IMR-90 (cell line): ENCODE measurements around the gene MAPK8IP3. TPM values are rescaled to one million over a fixed set of nuclear protein-coding genes. Genes with fewer than 3 reads are reported as not detected.

Experiments used
- ATAC-seq: fragments of 200-7000 bp; cut with Tn5 transposase; 2 replicates; pipeline ENCODE4 v1.9.1; 2020; ENCODE audit warnings: low read depth, mild to moderate bottlenecking, moderate library complexity
- BruUV-seq: library from RNA; stranded (reverse); fragments of 400-500 nt; replicated peaks from 2 replicates; lab custom pipeline; 2021; lab: Mats Ljungman, UMichigan
- CTCF ChIA-PET: fragments of 300-600 bp; formaldehyde crosslinking; extraction: SDS; loops from one replicate; lab custom pipeline; 2021; ENCODE audit warnings: antibody characterized with exemption; lab: Yijun Ruan, JAX
- POLR2A ChIA-PET: fragments of 300-600 bp; sonication (Branson Sonifier 250); formaldehyde crosslinking; loops from one replicate; lab custom pipeline; 2022; ENCODE audit warnings: antibody characterized with exemption; ENCODE audit not compliant: unreplicated experiment; lab: Charles Lee
- DNase-seq: peaks from one replicate; pipeline ENCODE4 v3.0.0; 2013
- H2AFZ ChIP-seq: replicated peaks from 2 replicates; pipeline ENCODE3; 2013; ENCODE audit warnings: low read length, mild to moderate bottlenecking; ENCODE audit not compliant: poor library complexity
- H2AK5ac ChIP-seq: 2 replicates; pipeline ENCODE4 v1.6.1; 2013; ENCODE audit warnings: low read depth, low read length, inconsistent platforms
- H2AK9ac ChIP-seq: replicated peaks from 2 replicates; pipeline ENCODE3; 2013; ENCODE audit warnings: mild to moderate bottlenecking, low read depth, low read length, moderate library complexity; ENCODE audit not compliant: poor library complexity
- H2BK120ac ChIP-seq: 2 replicates; pipeline ENCODE4 v1.6.1; 2013; ENCODE audit warnings: low read depth, low read length, inconsistent platforms
- H2BK15ac ChIP-seq: 3 replicates; pipeline ENCODE4 v1.6.1; 2013; ENCODE audit warnings: low read depth, low read length, inconsistent platforms
- H2BK20ac ChIP-seq: 2 replicates; pipeline ENCODE4 v1.6.1; 2013; ENCODE audit warnings: low read depth, mild to moderate bottlenecking, inconsistent platforms, low read length, moderate library complexity
- H2BK5ac ChIP-seq: 2 replicates; pipeline ENCODE4 v1.6.1; 2013; ENCODE audit warnings: mild to moderate bottlenecking, low read depth, low read length, inconsistent platforms; ENCODE audit not compliant: poor library complexity, severe bottlenecking
- H3K14ac ChIP-seq: replicated peaks from 2 replicates; pipeline ENCODE4 v1.6.1; 2013; ENCODE audit warnings: low read depth, low read length, inconsistent platforms
- H3K18ac ChIP-seq: 2 replicates; pipeline ENCODE4 v1.6.1; 2013; ENCODE audit warnings: low read depth, low read length, control low read depth
- H3K23ac ChIP-seq: 2 replicates; pipeline ENCODE4 v1.6.1; 2013; ENCODE audit warnings: low read depth, low read length, inconsistent platforms
- H3K27ac ChIP-seq: 2 replicates; pipeline ENCODE4 v1.5.1; 2013; ENCODE audit warnings: mild to moderate bottlenecking, control low read depth, low read length; ENCODE audit not compliant: insufficient read depth
- H3K27me3 ChIP-seq: 2 replicates; pipeline ENCODE4 v1.6.1; 2013; ENCODE audit warnings: low read length; ENCODE audit not compliant: control insufficient read depth, insufficient read depth
- H3K36me3 ChIP-seq: 2 replicates; pipeline ENCODE4 v1.6.1; 2013; ENCODE audit warnings: low read length, mixed read lengths; ENCODE audit not compliant: control insufficient read depth, insufficient read depth
- H3K4ac ChIP-seq: 2 replicates; pipeline ENCODE4 v1.6.1; 2013; ENCODE audit warnings: low read depth, low read length, inconsistent platforms
- H3K4me1 ChIP-seq: 2 replicates; pipeline ENCODE4 v1.6.1; 2013; ENCODE audit warnings: low read length, mixed read lengths; ENCODE audit not compliant: control insufficient read depth, insufficient read depth
- H3K4me2 ChIP-seq: 2 replicates; pipeline ENCODE4 v1.6.1; 2013; ENCODE audit warnings: low read depth, mild to moderate bottlenecking, control low read depth, low read length, moderate library complexity
- H3K4me3 ChIP-seq: 2 replicates; pipeline ENCODE4 v1.5.1; 2013; ENCODE audit warnings: low read depth, mild to moderate bottlenecking, control low read depth, low read length, moderate library complexity; ENCODE audit not compliant: insufficient read depth
- H3K56ac ChIP-seq: 2 replicates; pipeline ENCODE4 v1.6.1; 2013; ENCODE audit warnings: low read length, inconsistent platforms; ENCODE audit not compliant: insufficient read depth; ENCODE audit errors: extremely low read depth
- H3K79me1 ChIP-seq, 2 experiments: 2 replicates each; pipeline ENCODE4 v1.6.1; 2013; ENCODE audit warnings: low read length in 2 of 2, inconsistent platforms in 1 of 2, low read depth in 1 of 2
- H3K9ac ChIP-seq: 2 replicates; pipeline ENCODE4 v1.6.1; 2013; ENCODE audit warnings: low read depth, low read length, control low read depth
- H3K9me1 ChIP-seq: 2 replicates; pipeline ENCODE4 v1.6.1; 2013; ENCODE audit warnings: low read length, inconsistent platforms; ENCODE audit not compliant: insufficient read depth
- H3K9me3 ChIP-seq: 2 replicates; pipeline ENCODE4 v1.6.1; 2013; ENCODE audit warnings: low read length; ENCODE audit not compliant: control insufficient read depth, insufficient read depth
- H4K20me1 ChIP-seq: 2 replicates; pipeline ENCODE4 v1.6.1; 2013; ENCODE audit warnings: low read length, inconsistent platforms; ENCODE audit not compliant: insufficient read depth
- H4K5ac ChIP-seq: 2 replicates; pipeline ENCODE4 v1.6.1; 2013; ENCODE audit warnings: mild to moderate bottlenecking, low read depth, low read length, control low read depth
- H4K8ac ChIP-seq, 2 experiments: 2 replicates each; pipeline ENCODE4 v1.6.1; 2013; ENCODE audit warnings: low read depth in 2 of 2, low read length in 2 of 2, control low read depth in 1 of 2, inconsistent platforms in 1 of 2
- H4K91ac ChIP-seq: 2 replicates; pipeline ENCODE4 v1.6.1; 2013; ENCODE audit warnings: low read depth, low read length, inconsistent platforms; ENCODE audit not compliant: insufficient read depth
- CEBPB ChIP-seq: IDR thresholded peaks from 2 replicates; pipeline ENCODE4 v1.6.1; 2012; ENCODE audit warnings: low read depth, low read length, improper control_type of control experiment
- CHD1 ChIP-seq: IDR thresholded peaks from 2 replicates; pipeline ENCODE4 v1.6.1; 2012; ENCODE audit warnings: low read depth, low read length, improper control_type of control experiment
- CTCF ChIP-seq: conservative IDR thresholded peaks from 2 replicates; pipeline ENCODE4 v1.5.1; 2012; ENCODE audit warnings: mild to moderate bottlenecking, low read depth, low read length, improper control_type of control experiment
- FOS ChIP-seq: fragments of 150-350 bp; IDR thresholded peaks from 2 replicates; pipeline ENCODE4 v1.6.1; 2016; ENCODE audit warnings: low read depth, low read length
- MXI1 ChIP-seq: IDR thresholded peaks from 2 replicates; pipeline ENCODE4 v1.6.1; 2012; ENCODE audit warnings: low read depth, mild to moderate bottlenecking, low read length, moderate library complexity, borderline replicate concordance
- RAD21 ChIP-seq: IDR thresholded peaks from 2 replicates; pipeline ENCODE4 v1.6.1; 2012; ENCODE audit warnings: low read length, improper control_type of control experiment
- RCOR1 ChIP-seq: IDR thresholded peaks from 2 replicates; pipeline ENCODE4 v1.6.1; 2012; ENCODE audit warnings: mild to moderate bottlenecking, low read length, improper control_type of control experiment; ENCODE audit not compliant: insufficient replicate concordance
- RFX5 ChIP-seq: IDR thresholded peaks from 2 replicates; pipeline ENCODE4 v1.8.0; 2012; ENCODE audit warnings: low read depth, mild to moderate bottlenecking, low read length, moderate library complexity
- SMC3 ChIP-seq: fragments of 150-350 bp; IDR thresholded peaks from 2 replicates; pipeline ENCODE4 v1.6.1; 2016; ENCODE audit warnings: low read depth, mild to moderate bottlenecking, antibody characterized with exemption, low read length, moderate library complexity
- WGBS, 2 experiments: methylation state at CpG; one replicate each; pipeline versions ENCODE4 v1.1.5 to v1.1.7; 2013; ENCODE audit warnings: missing lambda C conversion rate in 2 of 2; ENCODE audit not compliant: insufficient read length in 1 of 2; ENCODE audit errors: extremely low coverage in 2 of 2; 5-methylcytosine and 5-hydroxymethylcytosine counted together
- dilution Hi-C: fragments of 300-500 bp; cut with HindIII; formaldehyde crosslinking; loops from one replicate; pipeline ENCODE4 v1.14.3; 2018; ENCODE audit warnings: low sequenced_read_pairs; ENCODE audit not compliant: unreplicated experiment
- in situ Hi-C: fragments of 300-500 bp; cut with MboI; formaldehyde crosslinking; loops from 3 replicates; pipeline ENCODE4 v1.14.3; 2019; ENCODE audit warnings: low sequenced_read_pairs, inconsistent platforms, mixed read lengths
- intact Hi-C: fragments of 100-400 bp; cut with micrococcal nuclease; formaldehyde crosslinking; loops from 2 replicates; pipeline ENCODE4 v1.10.0; 2022
- polyA plus RNA-seq, 3 experiments: library from polyadenylated mRNA; depleted of rRNA; stranded (reverse); fragments of >200 nt; gene quantifications; 2 replicates each; pipeline ENCODE4 v1.2.3, GENCODE V29; 2012; ENCODE audit warnings: low replicate concordance in 1 of 3
- total RNA-seq: library from RNA; depleted of rRNA; stranded (reverse); fragments of >200 nt; gene quantifications from 2 replicates; pipeline ENCODE4 v1.2.3, GENCODE V29; 2012
- TF ChIP-seq, protein P1 (sequence below): fragments of 150-350 bp; IDR thresholded peaks from 2 replicates; pipeline ENCODE4 v1.6.1; 2016; ENCODE audit warnings: low read depth, mild to moderate bottlenecking, low read length, moderate library complexity, borderline replicate concordance

The MAPK8IP3 gene
- total and polyA plus RNA-seq, 2 of the 4 experiments (the other 2 are of a cell fraction) = 17.0 to 69.1 TPM

DNA sequence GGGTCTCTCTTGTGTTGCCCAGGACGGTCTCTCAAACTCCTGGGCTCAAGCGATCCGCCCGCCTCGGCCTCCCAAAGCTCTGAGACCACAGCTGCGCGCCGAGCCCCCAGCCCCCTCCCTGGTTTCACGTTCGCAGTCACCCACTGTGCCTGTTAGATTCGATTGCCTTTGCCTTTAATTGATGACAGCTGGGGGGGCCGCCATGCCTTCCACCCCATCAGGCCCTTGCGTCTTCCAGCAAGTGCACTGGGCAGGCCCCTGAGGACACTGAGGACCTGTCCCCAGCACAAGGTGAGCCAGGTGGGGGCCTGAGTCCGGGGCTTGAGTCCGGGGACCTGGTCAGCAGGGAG is 84.2 kb downstream of the MAPK8IP3 start:
- ChIA-PET CTCF (no interaction called here), POLR2A (no interaction called here)
- Histone ChIP-seq H3K27ac (no peak overlapping the region), H2BK20ac (no peak overlapping the region), H3K4me1 (no peaks in the 10 kb centered on the region), H3K9ac (no peak overlapping the region), H3K18ac (no peak overlapping the region), H3K9me3 (no peaks in the 10 kb centered on the region), H3K9me1 (0 out of 2 replicates have a peak, but pooled peaks cover under 1% of the 10 kb centered on the region), H4K91ac (no peak overlapping the region), H3K36me3 (peaks cover 34% of the 10 kb centered on the region), H2AK5ac (no peak overlapping the region), H3K27me3 (no peaks in the 10 kb centered on the region), H2BK120ac (no peak overlapping the region), H4K8ac (no peak overlapping the region), H3K79me1 (peaks cover 3 to 22% of the 10 kb centered on the region in 2 experiments; a peak in 2 of 4 replicates), H4K5ac (no peak overlapping the region), H3K4ac (no peak overlapping the region), H2AK9ac (no peak overlapping the region), H3K14ac (no peak overlapping the region), H2AFZ (no peak overlapping the region), H2BK15ac (no peak overlapping the region), H3K4me2 (no peak overlapping the region), H3K4me3 (no peak overlapping the region), H4K20me1 (peaks cover 24% of the 10 kb centered on the region), H2BK5ac (no peak overlapping the region), H3K23ac (no peak overlapping the region), H3K56ac (no peak overlapping the region)
- intact Hi-C loops = no loop called here
- DNase-seq = no peak
- in situ Hi-C loops = no loop called here
- no TSS peak for BruUV-seq
- no peak for ATAC-seq
- dilution Hi-C loops = no loop called here
- 87% methylated on average over 11 of the region's 15 CpGs; no CpG with 5 or more reads in 1 of the 2 experiments for WGBS, 2 experiments
- TF ChIP-seq RCOR1 (no peak), FOS (no peak), MXI1 (no peak), RFX5 (no peak), CTCF (no peak), CEBPB (no peak), SMC3 (no peak), RAD21 (no peak), CHD1 (no peak)
- TF ChIP-seq, protein P1, sequence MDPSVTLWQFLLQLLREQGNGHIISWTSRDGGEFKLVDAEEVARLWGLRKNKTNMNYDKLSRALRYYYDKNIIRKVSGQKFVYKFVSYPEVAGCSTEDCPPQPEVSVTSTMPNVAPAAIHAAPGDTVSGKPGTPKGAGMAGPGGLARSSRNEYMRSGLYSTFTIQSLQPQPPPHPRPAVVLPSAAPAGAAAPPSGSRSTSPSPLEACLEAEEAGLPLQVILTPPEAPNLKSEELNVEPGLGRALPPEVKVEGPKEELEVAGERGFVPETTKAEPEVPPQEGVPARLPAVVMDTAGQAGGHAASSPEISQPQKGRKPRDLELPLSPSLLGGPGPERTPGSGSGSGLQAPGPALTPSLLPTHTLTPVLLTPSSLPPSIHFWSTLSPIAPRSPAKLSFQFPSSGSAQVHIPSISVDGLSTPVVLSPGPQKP = no peak
